HG02970 (cell line): ENCODE data around the gene PLEKHA6.

Source experiments
- ATAC-seq: cut with Tn5 transposase; IDR thresholded peaks from one replicate; pipeline ENCODE4 v1.9.1; 2021; ENCODE audit warnings: mild to moderate bottlenecking, moderate library complexity, moderate number of reproducible peaks; ENCODE audit not compliant: unreplicated experiment, low FRiP score

Gene PLEKHA6

DNA sequence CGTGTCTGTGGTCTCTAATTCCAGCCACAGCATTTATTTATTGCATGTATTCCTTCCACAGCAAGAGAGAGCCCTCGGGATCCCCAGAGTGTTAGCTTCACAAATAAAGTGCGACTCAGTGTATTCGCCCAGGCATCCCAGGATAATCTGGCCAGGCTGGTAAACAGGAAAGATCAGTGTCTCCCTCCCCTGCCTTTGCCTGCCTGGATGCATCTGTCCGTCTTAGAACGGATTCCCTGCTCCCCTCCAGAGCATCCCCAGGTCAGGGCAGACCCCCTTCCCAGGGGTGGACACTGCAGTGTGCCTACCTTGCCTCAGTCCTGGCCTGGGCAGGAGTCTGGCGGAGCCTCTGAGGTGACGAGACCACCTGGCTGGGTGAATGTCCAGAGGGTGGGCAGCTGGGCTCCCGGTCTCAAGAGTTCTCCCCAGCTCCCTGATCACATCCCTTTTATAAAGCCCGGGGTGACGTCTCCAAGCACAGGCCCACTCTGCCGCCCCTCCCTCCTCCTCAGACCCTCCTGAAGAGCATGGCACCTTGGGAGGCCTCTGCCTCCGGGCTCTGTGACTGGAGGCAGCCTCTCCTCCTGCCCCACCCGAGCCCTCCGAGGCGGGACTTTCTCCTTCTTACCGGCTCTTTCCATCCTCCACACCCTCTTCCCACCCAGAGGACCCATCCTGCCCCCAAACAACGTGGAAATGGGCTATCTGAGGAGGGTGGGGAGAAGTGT lies 163.5 kb downstream of the PLEKHA6 start, which contains the start of gene KISS1:
KISS1 (minus strand) TSS at position 424 of the 728 bp plus-strand sequence. CDS start 3,615 bp downstream, outside the sequence.
- no peak for ATAC-seq

DNA sequence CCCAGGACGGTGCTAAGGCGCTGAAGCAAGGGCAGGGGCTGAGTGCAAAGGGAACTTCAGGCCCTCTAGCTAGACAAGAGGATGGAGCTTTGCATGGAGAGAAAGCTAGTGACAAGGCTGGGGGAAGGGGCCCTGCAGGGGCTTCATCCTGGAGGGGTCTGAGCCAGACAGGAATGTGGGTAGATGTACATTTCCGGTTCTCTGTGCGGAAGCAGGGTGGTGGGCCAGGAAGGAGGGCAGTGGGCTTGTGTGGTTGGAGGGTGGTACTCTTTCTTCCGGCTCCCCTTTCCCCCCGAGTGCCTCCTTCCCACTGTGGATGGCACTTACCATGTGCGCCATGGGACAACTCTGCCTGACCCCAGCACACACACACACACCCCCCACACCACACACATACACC lies 165.0 kb downstream of the PLEKHA6 start:
- no peak for ATAC-seq

DNA sequence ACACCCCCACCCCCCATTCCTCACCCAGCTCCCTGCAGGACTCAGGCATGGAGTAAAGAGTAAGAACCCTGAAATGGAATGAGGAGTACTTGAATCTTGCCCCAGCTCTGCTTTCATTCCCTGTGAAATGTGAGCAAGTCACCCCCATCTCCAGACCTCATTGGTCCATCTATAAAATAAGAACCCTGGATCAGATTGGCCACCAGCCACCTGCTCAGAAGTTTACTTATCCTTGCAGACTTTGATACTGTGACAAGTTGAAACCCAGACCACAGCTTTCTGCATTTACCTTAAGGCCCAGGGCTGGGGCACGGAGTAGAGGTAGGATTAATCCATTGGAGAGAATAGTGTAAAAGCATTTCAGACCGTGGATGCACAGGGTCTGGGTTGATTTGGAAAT lies 165.6 kb downstream of the PLEKHA6 start:
- ATAC-seq: no peak

DNA sequence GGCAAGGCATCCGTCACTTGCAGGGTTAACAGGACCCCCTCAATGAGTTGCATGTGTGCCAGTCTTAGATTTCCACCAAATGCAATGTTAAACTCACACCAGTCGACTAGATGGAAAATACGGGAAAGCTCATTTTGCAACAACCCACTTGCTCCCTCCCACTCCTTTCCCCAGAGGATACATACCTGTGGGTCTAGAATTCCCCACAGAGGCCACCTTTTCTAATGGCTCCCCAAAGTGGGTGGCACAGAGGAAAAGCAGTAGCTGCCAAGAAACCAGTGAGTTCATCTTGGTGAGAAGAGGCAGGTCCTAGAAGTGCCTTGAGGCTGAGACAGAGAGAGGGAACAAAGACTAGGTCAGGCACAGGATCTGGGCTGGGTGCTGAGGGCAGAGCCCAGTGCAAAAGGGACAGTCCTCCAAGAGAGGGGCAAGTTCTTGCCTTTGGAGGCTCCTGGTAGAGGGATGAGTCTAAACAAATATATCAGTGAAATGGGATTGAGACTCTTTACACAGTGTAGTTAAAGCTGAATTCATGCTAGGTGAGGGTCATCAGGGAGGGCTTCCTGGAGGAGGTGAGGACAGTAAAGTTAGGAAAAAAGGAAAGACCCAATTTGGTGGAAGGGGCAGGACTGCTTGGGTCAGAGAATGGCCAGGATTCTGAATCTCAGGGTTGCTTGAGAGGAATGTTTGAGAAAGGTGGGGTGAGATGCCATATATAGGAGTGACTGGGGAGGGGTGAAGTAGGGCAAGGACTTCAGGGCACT lies 167.0 kb downstream of the PLEKHA6 start:
- ATAC-seq: no peak

DNA sequence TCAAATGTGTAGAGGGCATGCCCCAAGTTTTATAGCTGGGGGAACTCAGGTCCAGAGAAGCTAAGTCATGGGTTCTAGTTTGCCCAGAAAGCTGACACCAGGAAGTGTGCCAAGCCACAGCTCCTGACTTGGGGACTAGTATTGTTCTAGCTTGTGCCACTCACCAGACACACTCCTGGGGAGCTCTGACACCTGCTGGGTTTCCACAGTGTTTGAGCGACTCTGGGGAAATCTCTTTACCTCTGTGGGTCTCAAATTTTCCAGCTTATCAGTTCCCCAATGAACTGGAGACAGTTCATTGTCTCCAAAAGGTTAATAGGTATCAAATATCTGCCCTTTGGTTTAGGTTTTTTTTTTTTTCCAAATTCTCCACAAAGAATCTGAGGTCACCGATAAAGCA lies 167.7 kb downstream of the PLEKHA6 start:
- no peak for ATAC-seq

DNA sequence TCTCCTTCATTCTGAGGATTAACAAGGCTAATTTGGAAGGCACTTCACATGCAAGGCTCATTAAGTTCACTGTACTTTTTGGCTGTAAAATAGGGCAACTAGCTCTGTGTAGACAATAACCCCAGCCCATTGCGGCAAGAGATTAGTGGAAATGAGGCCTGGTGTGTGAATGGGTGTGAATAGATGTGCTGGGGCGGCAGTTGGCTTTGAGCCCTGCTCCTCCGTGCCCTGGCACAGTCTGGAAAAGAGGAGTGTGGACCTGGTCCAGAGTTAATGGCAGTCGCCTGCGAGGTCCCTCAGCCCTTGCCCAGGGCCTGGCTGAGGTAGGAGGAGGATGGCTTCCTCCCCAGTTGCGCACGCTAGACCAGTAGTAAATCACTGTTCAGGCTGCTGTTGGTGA lies 168.3 kb downstream of the PLEKHA6 start:
- ATAC-seq: no peak

DNA sequence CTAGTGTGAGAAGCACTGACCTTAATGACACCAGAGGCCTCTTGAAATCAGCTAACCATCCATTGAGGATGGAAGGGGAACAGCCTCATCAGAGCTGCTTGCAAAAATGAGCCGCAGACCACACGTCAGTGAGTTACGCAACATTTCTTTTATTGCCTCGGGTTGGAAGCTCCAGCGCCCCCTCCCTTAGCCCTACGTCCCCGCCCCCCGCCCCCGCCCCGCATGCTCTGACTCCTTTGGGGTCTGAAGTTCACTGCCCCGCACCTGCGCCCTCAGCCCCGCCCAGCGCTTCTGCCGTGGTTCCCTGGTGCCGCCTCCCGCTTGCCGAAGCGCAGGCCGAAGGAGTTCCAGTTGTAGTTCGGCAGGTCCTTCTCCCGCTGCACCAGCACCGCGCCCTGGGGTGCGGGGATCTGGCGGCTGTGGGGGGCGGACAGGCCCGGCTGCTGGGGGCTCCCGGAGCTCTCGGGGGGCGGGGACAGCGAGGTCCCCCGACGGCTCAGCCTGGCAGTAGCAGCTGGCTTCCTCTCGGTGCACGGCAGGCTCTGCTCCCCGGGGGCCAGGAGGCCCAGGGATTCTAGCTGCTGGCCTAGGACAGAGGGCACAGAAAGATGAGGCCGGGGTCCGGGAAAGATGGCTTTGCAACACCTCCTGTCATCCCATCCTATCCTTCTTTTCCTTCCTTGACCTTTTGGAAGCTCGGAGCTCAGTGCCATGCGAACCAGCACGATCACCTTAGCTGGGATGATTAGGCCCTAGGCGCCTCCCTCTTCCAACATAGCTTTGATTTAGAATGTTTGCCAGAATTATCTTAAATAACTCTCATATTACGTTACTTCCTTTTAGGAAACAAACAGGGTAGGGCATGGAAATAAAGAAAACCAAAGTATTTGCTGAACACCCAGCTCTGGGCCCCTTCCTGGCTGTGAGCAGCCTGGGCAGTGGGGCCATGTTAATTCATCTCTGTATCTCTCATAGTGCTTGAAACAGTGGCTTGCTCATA lies 169.2 kb downstream of the PLEKHA6 start:
- ATAC-seq: no peak

DNA sequence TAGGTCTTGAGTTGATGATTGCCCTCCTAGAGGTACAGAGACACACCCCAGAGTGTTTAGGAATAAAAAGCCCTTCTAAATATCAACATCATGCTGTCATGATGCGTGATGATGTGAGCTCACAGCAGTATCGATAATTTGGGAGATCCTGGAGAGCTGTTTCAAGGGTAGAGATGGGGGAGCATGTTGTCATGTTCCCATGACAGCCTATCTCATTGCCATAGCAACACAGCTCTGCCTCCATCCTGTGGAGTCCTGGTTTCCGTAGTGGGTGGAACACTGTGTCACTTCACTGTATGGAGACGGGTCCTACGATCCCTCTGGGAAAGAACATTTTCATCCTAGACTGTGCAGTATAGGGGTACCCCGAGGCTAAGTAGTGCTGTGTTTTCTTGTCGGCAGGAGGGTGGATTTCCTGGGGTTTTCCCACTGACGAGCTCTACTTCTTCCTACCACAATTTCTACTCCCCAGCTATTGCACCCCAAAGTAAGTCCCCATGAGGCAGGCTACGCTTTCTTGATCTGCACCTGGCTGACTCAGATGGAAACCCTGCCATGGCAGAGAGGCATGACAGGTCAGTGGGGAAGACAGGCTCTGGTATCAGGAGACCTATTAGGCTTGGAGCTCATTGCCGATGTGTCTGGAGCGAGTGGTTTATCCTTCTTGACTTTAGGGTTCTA lies 170.6 kb downstream of the PLEKHA6 start:
- no peak for ATAC-seq

DNA sequence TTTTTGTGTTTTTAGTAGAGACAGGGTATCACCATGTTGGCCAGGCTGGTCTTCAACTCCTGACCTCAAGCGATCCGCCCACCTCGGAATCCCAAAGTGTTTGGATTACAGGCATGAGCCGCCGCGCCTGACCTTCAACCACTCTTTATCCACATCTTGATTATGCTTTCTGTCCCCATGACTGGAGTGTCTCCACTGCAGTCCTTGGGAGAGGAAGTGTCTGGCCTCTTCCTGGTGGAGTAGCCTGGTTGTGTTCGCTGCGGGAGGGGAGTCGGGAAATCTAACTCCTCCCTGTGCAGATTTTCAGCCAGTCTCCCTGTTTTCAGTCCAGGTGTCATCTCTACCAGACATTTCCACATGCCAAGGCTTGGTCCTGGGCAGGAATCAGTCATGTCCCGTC lies 173.1 kb downstream of the PLEKHA6 start:
- no peak for ATAC-seq

DNA sequence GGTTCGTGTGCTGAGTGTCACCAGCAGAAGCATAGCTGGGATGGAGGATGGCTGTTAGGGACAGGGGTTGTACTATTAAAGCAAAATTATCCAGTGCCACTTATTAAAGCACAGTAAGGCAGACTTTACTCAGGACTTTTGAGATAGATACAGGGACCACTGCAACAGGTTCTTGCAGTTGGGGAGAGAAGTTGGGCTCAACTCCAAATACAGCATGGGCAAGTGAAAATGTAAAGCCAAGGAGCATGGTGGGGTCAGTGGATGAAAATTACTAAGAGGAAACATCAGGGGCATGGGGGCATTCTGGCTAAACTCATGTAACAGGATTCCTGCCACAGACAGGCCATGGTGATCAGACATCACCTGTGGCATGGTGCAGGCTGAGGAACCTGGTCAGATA lies 178.6 kb downstream of the PLEKHA6 start:
- ATAC-seq: no peak

DNA sequence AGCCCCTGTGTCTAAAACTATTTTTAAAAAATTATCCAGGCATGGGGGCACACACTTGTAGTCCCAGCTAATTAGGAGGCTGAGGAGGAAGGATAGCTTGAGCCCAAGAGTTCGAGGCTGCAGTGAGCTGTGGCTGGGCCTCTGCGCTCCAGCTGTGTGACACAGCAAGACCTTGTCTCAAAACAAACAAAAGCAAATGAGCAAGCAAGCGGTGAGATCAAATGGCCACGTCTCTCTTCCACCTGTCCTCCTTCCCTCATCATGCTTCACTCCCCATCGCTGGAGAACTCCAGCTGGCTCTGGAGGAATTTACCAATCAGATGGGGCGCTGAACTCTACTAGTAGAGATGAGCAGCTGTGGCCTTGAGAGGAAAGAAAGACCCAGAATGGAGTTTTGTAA lies 179.6 kb downstream of the PLEKHA6 start:
- no peak for ATAC-seq

DNA sequence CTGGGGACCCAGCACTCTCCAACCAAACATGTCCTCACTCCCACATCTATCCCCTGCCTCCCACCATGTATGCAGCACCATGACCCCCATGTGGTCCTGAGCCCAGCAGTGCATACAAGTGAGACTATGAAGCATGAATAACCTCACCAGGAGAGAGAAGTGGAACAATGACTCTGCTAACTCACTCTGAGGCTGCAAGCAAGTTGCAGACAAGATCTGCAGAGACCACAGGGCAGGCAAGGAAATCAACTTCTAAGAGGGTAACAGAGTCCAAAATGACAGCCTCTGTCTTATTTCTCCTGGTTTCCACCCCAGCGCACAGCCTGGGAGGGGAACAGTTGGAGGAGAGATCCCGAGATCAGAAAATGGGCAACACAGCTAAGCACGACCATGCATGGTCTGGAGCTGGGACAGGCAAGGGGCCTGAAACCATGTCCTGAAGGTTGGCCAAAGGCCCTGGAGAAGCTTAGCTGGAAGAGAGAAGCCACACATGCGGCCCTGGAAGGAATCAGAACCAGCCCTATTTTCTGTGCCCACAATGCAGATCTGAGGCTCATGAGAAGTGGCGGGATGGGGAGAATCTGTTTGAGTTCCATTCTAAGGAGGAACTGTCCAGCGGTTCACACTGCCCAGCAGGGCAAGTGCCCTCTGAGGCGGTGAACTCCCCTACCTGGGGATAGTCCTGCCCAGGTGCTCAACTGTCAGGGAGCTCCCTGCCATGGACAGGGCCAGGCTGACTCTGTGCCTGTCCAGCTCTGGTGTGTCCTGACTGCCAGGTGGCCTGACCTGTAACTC lies 181.0 kb downstream of the PLEKHA6 start:
- no peak for ATAC-seq

DNA sequence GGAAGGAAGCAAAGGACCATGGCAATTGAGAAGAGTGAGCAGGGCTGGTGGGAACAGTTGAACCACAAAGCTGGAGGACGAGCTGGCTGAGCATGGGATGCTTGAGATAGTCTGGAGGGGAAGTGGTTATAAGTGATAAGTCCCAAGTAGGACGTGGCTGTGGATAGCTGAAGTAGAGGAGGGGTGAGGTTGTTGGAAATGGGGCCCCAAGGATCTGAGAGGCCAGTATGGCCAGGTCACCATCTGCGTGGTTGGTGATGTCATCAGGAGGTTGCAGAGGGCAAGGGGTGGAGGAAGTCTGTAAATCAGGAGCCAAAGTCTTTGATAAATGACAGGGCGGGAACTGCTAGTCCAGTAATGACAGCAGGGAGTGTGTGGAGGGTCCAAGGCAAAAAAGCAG lies 182.6 kb downstream of the PLEKHA6 start:
- no peak for ATAC-seq

DNA sequence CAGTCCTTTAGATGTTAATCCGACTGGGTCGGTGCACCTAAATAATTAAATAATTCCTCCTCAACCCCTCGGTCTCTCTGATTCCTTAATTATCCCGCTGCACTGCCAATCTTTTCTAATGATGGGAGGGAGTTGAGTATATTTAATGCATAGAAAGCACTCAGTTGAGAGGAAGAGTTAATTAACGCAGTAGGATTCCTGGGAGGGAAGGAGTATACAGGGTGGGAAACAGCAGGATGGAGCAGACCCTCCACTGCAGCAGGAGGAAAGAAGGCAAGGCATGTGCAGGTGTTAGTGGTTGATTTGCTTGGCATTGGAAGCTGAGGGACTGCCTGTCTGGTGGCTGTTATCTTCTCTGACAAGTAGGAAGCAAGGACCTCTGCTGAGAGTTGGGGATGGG lies 183.7 kb downstream of the PLEKHA6 start:
- ATAC-seq: no peak

DNA sequence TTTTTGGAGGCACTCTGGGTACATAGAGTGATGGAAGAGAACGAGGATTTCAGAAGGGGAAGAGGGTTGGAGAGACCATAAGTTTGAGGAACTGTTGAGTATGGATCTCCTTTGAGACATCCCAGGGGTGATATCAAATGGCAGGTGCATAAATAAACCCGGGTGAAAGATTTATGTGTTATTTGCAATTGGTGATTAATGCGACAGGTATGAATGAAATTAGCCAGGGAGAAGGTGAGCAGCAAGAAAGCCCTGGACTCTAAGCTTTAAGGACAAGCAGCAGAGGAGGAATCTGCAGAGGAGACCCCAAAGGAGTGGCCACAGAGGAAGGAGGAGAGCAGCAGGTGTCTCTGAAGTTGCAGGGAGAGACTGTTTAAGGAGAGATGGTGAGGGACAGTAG lies 184.8 kb downstream of the PLEKHA6 start:
- no peak for ATAC-seq

DNA sequence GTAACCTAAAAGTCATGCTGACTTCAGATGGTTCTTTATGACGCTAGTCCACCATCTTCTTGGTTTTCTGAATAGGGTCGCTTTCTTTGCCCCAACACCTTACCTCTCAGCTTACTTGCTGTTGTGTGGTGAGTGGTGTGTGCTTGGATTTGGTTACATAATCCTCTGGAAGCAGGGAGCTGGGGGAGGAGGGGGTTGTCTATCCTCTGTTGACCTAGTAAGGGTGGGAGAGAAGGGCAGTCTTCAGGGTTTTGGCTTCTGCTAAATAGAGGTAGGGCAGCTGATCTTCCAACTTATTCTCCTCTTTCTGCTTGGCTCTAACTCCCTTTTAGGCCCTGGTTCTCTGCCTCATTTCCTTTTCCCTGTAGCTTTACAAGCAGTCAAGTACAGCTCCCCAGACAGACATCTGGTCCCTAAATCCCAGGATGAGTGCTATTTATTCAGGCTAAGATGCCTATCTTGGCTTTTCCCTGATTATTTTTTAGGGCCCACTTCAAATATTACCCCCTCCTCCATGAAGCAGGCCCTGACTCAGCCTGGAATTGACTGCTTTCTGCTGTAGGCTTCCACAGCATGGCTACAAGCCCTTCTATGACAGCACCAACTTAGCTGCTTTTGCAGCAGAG lies 187.2 kb downstream of the PLEKHA6 start:
- no peak for ATAC-seq

DNA sequence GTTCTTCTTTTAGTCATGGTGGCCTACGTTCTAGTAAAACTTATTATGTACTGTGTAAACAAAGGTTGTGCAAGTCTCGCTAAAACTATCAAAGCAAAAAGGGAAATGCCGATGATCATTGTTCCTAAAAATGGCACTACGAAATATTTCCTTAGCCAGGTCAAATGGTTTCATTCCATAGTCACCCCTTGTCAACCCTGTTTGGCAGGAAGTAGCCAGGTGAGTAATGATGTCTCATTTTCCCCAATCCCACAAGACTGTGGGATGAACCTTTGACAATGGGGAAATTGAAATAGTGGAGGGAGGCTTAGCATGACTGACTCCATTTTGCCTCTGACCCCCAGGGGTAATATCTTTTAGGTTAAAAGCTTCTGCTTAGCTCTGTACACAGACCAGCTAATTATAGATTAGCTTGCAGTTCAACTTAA lies 188.0 kb downstream of the PLEKHA6 start:
- no peak for ATAC-seq

DNA sequence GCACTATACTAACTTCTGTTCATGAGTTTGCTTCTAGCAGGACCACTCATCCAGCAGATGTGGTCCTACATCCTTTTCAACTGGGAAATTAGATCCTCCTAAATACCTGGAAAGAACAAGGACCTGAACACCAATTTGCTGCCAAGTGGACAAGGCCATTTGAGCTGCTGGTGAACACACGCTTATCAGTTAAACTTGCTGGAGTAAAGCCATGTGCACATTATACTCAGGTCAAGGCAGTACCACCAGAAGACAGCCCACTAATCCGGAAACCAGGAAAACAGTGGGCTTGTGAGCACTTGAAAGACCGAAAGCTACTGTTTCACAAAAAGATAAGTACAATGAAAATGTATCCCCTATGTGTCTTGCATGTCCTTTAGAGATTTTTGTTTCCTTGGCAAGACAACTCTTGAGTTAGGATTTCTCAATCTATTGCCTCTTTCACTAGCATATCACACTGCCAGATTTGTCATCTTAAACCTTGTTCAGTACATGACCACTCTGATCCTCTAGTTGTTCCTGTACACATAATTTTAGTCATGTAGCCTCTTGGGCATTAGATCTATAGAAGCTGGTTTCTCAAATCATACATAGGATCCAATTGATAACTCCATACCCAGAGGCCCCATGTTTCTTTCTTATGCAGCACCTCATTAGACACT lies 189.1 kb downstream of the PLEKHA6 start:
- no peak for ATAC-seq
